ENCODE results near the gene PTPRC. TPM values are rescaled to one million over a fixed set of nuclear protein-coding genes. Genes with fewer than 3 reads are reported as not detected.

PTPRC gene
- total and polyA plus RNA-seq, 2 donors (not counting 3 experiments of a cell fraction or from before 2014, with no cell fraction given), result not detected

GRCh38 chr1:198623752-198624647, 14.8 kb upstream of the PTPRC start:
- Histone ChIP-seq H3K36me3 (ENCODE audit: control insufficient read depth in 2 of 2, extremely low read depth in 1 of 2, insufficient read depth in 2 of 2, low read length in 2 of 2) (no peaks in the 10 kb centered on the region), H3K4me2 (ENCODE audit: insufficient read depth, low read length) (no peak overlapping the region), H3K27ac (ENCODE audit: insufficient read depth, low read depth, low read length) (no peak overlapping the region), H2AFZ (ENCODE audit: low read depth, low read length) (no peak overlapping the region), H4K20me1 (replicated peaks; ENCODE audit: control insufficient read depth, extremely low read depth, insufficient read depth, low read length) (no peaks in the 10 kb centered on the region), H3K9ac (replicated peaks; ENCODE audit: extremely low read depth, insufficient read depth, low read length) (no peak overlapping the region), H3K9me3 (replicated peaks; ENCODE audit: control insufficient read depth, insufficient read depth, low read length) (no peaks in the 10 kb centered on the region), H3K9me1 (replicated peaks; ENCODE audit: control insufficient read depth, extremely low read depth, insufficient read depth, low read length) (no peaks in the 10 kb centered on the region), H3K79me2 (ENCODE audit: control insufficient read depth, insufficient read depth, low read length) (no peaks in the 10 kb centered on the region), H3K27me3 (ENCODE audit: control insufficient read depth in 2 of 2, insufficient read depth in 2 of 2, low read length in 2 of 2) (no peaks in the 10 kb centered on the region), H3K4me3 (replicated peaks in 1 of 3; ENCODE audit: insufficient read depth in 1 of 3, low read depth in 1 of 3, low read length in 3 of 3) (no peak overlapping the region), H3K4me1 (ENCODE audit: control insufficient read depth, extremely low read depth, insufficient read depth, low read length) (no peaks in the 10 kb centered on the region)
- ChIA-PET CTCF (interaction anchor here (1.3 kb wide), 1 partner anchor 14 kb away, joined by 3 read pairs; no protein-coding TSS in a partner anchor), POLR2A (no interaction called here)
- no TSS peak for BruUV-seq (replicated peaks)
- DNase-seq (ENCODE audit: low read depth, low spot score), result no peak
- TF ChIP-seq FOS (IDR thresholded peaks at IDR 0.05; ENCODE audit: borderline replicate concordance, insufficient read depth, low read length), result no peak
- no peak for TF ChIP-seq EZH2 (IDR thresholded peaks at IDR 0.05; ENCODE audit: borderline replicate concordance, low read depth, low read length, severe bottlenecking)
- no peak for TF ChIP-seq JUN (IDR thresholded peaks at IDR 0.05; ENCODE audit: borderline replicate concordance, insufficient read depth, insufficient read length, low read depth)
- TF ChIP-seq GATA2 (IDR thresholded peaks at IDR 0.05; ENCODE audit: insufficient read depth, insufficient read length, low read depth, low read length), result no peak
- no peak for FAIRE-seq
- intact Hi-C loops (cut with micrococcal nuclease), result no loop called here
- dilution Hi-C loops (cut with MboI; ENCODE audit: extremely low pct_ligation_motif_present, low sequenced_read_pairs), result no loop called here

- no peak overlapping the region for H3K9ac ChIP-seq (replicated peaks; ENCODE audit: extremely low read depth, insufficient read depth, low read length)
- H3K4me3 ChIP-seq (replicated peaks in 1 of 3; ENCODE audit: insufficient read depth in 1 of 3, low read depth in 1 of 3, low read length in 3 of 3), result no peak overlapping the region
- DNase-seq (ENCODE audit: low read depth, low spot score), result no peak
- H3K4me1 ChIP-seq (ENCODE audit: control insufficient read depth, extremely low read depth, insufficient read depth, low read length), result no peaks in the 10 kb centered on the region
- H3K36me3 ChIP-seq (ENCODE audit: control insufficient read depth in 2 of 2, extremely low read depth in 1 of 2, insufficient read depth in 2 of 2, low read length in 2 of 2), result no peaks in the 10 kb centered on the region
- no peaks in the 10 kb centered on the region for H3K79me2 ChIP-seq (ENCODE audit: control insufficient read depth, insufficient read depth, low read length)
- H4K20me1 ChIP-seq (replicated peaks; ENCODE audit: control insufficient read depth, extremely low read depth, insufficient read depth, low read length), result no peaks in the 10 kb centered on the region
- TF ChIP-seq, protein P1, sequence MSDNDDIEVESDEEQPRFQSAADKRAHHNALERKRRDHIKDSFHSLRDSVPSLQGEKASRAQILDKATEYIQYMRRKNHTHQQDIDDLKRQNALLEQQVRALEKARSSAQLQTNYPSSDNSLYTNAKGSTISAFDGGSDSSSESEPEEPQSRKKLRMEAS (IDR thresholded peaks at IDR 0.05; ENCODE audit: insufficient read depth, insufficient read length), result no peak
- TF ChIP-seq FOS (IDR thresholded peaks at IDR 0.05; ENCODE audit: borderline replicate concordance, insufficient read depth, low read length), result no peak
- no peak for TF ChIP-seq EZH2 (IDR thresholded peaks at IDR 0.05; ENCODE audit: borderline replicate concordance, low read depth, low read length, severe bottlenecking)
- TF ChIP-seq, protein P2, sequence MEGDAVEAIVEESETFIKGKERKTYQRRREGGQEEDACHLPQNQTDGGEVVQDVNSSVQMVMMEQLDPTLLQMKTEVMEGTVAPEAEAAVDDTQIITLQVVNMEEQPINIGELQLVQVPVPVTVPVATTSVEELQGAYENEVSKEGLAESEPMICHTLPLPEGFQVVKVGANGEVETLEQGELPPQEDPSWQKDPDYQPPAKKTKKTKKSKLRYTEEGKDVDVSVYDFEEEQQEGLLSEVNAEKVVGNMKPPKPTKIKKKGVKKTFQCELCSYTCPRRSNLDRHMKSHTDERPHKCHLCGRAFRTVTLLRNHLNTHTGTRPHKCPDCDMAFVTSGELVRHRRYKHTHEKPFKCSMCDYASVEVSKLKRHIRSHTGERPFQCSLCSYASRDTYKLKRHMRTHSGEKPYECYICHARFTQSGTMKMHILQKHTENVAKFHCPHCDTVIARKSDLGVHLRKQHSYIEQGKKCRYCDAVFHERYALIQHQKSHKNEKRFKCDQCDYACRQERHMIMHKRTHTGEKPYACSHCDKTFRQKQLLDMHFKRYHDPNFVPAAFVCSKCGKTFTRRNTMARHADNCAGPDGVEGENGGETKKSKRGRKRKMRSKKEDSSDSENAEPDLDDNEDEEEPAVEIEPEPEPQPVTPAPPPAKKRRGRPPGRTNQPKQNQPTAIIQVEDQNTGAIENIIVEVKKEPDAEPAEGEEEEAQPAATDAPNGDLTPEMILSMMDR (IDR thresholded peaks at IDR 0.05; ENCODE audit: extremely low read depth in 1 of 2, insufficient read depth in 1 of 2, low read depth in 1 of 2, low read length in 2 of 2), result no peak
- no peak for TF ChIP-seq MYC (IDR thresholded peaks at IDR 0.05; ENCODE audit: low read depth, low read length)
- no peak for TF ChIP-seq JUN (IDR thresholded peaks at IDR 0.05; ENCODE audit: borderline replicate concordance, insufficient read depth, insufficient read length, low read depth)
- no peak for TF ChIP-seq GATA2 (IDR thresholded peaks at IDR 0.05; ENCODE audit: insufficient read depth, insufficient read length, low read depth, low read length)
- TF ChIP-seq POLR2AphosphoS5 (IDR thresholded peaks at IDR 0.05; ENCODE audit: insufficient read depth, low read depth, low read length), result no peak
- no peak for TF ChIP-seq POLR2A (IDR thresholded peaks at IDR 0.05; ENCODE audit: low read depth, low read length)
- H3K27me3 ChIP-seq (ENCODE audit: control insufficient read depth in 2 of 2, insufficient read depth in 2 of 2, low read length in 2 of 2), result no peaks in the 10 kb centered on the region
- intact Hi-C loops (cut with micrococcal nuclease), result no loop called here
- ChIA-PET POLR2A (no interaction called here), CTCF (interaction anchor here (0.5 to 1.3 kb wide), 2 partner anchors 13 to 469 kb away, joined by 3 read pairs; no protein-coding TSS in a partner anchor)
- no TSS peak for BruUV-seq (replicated peaks)
- H3K4me2 ChIP-seq (ENCODE audit: insufficient read depth, low read length), result no peak overlapping the region
- H2AFZ ChIP-seq (ENCODE audit: low read depth, low read length), result no peak overlapping the region
- H3K9me3 ChIP-seq (replicated peaks; ENCODE audit: control insufficient read depth, insufficient read depth, low read length), result no peaks in the 10 kb centered on the region
- H3K27ac ChIP-seq (ENCODE audit: insufficient read depth, low read depth, low read length), result no peak overlapping the region
- FAIRE-seq, result no peak
- no peaks in the 10 kb centered on the region for H3K9me1 ChIP-seq (replicated peaks; ENCODE audit: control insufficient read depth, extremely low read depth, insufficient read depth, low read length)
- dilution Hi-C loops (cut with MboI; ENCODE audit: extremely low pct_ligation_motif_present, low sequenced_read_pairs), result no loop called here
Measured at GRCh38 chr1:198624648-198624980, 14.2 kb upstream of the PTPRC start.
